GM19023 (cell line): ENCODE results near the gene PPM1A.

ENCODE experiments used
- ATAC-seq: cut with Tn5 transposase; IDR thresholded peaks from one replicate; pipeline ENCODE4 v1.9.1; 2021; ENCODE audit warnings: mild to moderate bottlenecking, moderate library complexity; ENCODE audit not compliant: unreplicated experiment

PPM1A gene

DNA sequence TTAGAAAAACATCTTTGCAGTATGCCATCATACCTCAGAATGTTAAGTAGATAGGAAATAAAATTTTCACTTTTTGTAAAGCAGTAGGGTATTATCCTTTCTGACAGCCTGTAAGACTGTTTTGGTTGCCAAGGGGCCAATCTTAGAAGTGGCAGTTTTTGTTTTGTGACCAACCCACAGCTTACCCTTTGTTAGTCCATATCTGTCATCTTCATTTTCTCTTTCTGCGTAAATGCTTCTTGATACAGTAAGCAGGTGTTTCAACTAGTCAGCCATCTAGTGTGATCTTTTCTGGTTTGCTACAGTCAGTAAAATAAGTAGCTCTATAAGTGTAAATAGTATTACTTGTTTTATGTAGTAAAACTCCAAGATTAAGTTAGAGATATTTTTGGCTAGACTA lies 8.8 kb downstream of the PPM1A start:
- ATAC-seq: no peak

GRCh38 chr14:60265163-60265562 lies 16.1 kb downstream of the PPM1A start:
- ATAC-seq: no peak

GRCh38 chr14:60266021-60266937 lies 17.3 kb downstream of the PPM1A start:
- ATAC-seq: no peak

- no peak for ATAC-seq
Observed at GRCh38 chr14:60272177-60272576, 23.2 kb downstream of the PPM1A start.

DNA sequence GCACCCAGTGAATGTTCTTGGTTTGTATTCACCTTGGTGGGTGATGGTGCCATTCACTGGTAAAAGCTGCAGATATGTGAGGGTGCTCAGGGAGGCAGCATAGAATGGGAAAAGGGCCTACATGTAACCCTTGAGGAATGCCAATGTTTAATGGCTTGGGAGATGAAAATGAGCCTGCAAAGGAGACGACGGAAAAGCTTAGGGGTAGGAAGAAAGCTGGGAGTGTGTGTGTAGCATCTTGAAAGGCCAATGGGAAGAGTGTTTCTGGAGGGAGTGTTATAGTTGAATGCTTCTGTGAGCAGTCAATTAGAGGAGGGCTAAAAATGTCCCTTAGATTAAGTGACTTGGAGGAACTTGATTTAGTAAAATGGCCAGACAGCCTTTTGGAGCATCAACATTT lies 24.9 kb downstream of the PPM1A start:
- ATAC-seq: no peak

GRCh38 chr14:60274448-60274847 lies 25.4 kb downstream of the PPM1A start:
- ATAC-seq: no peak

DNA sequence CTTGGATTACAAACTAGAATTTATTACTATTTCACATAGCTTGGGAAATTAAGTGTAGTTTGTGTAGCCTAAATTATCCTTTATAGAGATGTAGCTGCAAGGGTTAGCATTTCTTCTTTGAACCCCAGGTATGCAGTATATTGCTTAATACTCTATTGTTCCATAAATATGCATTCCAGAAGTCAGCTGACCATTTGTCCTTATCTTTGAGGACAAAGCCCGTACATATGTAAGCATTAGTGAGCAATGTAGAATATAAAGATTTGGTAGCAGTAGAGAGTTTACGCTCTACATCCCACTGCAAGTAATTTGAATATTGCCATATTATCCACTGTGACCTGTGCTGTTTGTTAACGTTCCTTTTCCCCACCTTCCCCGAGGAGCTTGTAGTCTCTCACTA lies 26.9 kb downstream of the PPM1A start:
- no peak for ATAC-seq

DNA sequence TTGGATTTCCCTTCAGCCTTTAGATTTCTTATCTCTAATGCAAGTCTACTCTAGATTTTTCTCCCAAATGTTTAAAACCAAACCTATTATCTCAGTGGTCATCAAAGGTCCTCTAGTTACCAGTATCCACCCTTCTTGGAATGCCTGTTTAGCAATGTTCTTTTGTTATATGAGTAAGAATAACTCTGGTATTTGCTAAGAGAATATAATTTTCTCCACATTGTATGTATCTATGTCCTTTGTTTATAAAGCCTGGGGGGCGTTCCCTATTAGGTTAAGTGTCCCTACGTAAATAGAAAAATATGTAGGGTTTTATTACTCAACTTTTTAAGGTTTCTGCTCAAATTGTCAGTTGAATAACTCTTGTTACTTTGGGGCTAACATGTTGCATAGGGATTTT lies 27.3 kb downstream of the PPM1A start:
- no peak for ATAC-seq

- ATAC-seq: no peak
Observed at GRCh38 chr14:60277605-60278190, 28.7 kb downstream of the PPM1A start.

DNA sequence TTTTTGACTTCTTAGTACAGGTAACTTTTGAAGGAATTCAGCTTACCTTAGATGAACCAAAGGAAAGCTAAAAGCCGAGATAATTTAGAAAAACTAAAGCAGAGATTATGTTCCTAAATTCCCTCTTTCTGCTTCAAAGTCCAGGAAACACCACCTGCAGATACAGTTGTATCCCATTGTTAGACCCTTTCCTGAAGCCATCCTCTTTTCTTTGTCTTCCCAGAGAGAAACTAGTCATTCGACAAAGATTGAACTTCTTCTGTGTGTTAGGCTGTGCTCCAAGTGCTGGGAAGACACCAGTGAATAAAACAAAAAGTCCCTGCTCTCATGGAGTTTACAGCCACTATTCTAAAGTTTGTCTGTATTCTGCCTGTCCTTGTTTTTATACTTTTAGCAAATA lies 29.3 kb downstream of the PPM1A start:
- no peak for ATAC-seq

- no peak for ATAC-seq
Observed at GRCh38 chr14:60287452-60287851, 38.4 kb downstream of the PPM1A start.

- ATAC-seq: no peak
Observed at GRCh38 chr14:60288279-60288678, 39.3 kb downstream of the PPM1A start.

- no peak for ATAC-seq
Observed at GRCh38 chr14:60294411-60295069, 45.5 kb downstream of the PPM1A start.

GRCh38 chr14:60300019-60300418 lies 51.0 kb downstream of the PPM1A start:
- no peak for ATAC-seq

GRCh38 chr14:60301685-60302084 lies 52.7 kb downstream of the PPM1A start:
- no peak for ATAC-seq

DNA sequence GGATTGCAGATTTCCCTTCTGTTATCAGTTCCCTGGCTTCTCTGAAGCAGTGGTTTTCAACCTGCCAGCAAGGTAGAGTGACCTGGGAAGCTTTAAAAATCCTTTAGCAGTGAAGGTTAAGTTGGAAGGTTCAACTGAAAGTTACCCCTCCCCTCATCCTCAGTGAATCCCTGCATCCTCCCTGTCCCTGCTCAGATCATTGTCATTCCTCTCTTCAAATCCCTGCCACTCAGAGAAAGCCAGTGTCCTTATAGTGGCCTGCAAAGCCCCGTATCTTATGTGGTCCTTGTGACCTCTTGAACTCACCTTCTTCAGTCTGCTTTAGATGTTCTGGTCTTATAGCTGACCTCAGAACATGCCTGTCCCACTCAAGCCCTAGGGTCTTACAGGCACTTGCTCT lies 53.6 kb downstream of the PPM1A start:
- ATAC-seq: no peak

DNA sequence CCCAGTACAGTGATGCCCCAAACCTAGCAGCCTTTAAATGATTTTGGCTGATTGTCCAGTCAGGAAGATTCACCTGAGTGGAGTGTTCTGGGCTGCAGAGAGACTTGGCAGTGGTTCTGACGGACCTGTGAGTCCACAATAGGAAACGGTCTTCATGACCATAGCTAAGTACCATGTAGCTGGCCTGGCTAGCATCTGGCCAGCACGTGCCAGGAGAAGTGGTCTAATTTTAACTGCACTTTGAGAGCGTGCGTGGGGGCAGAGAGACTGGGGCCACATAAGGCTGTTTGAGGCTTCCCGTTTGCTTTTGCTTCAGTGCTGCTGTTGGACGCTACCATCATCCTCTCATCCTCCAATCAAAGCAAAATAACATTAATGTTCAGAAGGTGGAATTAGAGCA lies 54.7 kb downstream of the PPM1A start:
- ATAC-seq: no peak

DNA sequence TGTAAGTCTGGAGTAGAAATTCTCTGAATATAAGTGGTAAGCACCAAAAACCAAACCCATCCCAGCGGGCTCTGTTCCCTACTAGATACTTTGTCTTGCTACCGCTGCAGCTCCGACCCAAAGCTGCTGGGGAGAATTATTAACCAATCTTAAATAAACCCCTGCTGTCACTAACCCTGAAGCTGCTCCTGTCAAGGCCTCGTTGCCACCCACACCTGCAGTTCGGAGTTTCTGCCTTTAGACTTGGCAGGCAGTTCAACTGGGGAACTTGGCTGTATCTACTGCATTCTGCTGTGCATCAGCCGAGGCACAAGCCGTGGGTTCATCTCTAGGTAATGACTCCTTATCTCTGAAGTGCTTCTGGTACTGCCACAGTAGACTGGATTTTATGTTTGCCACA lies 55.5 kb downstream of the PPM1A start:
- ATAC-seq: no peak

DNA sequence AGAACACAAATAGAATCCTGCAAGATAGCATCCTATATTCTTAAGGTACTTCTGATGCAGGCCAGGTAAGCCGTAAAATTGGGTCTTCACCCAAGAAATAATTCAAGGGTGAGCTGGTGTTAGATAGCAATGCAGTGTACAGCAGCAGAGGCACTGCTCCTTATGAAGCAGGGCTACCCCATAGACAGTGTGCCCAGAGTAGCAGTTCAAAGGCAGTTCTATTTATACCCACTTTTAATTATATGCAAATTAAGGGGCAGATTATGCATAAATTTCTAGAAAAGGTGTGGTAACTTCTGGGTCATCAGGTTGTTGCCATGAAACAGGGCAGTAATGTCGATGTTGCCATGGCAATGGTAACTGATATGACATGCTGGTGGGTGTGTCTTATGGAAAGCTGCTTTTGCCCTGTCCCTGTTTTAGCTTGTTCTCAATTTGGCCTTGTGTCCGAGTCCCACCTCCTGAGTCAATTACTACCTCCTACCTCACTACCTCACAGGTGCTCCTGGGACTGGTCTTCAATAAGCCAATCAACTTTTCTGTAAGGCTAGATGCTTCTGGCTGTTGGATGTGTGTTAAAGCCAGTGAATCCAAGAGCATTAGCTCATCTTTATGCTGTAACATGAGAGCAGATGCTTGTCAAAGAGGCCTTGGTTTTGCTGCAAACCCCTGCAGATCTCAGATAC lies 61.0 kb downstream of the PPM1A start:
- no peak for ATAC-seq

- no peak for ATAC-seq
Observed at GRCh38 chr14:60311417-60311816, 62.4 kb downstream of the PPM1A start.

DNA sequence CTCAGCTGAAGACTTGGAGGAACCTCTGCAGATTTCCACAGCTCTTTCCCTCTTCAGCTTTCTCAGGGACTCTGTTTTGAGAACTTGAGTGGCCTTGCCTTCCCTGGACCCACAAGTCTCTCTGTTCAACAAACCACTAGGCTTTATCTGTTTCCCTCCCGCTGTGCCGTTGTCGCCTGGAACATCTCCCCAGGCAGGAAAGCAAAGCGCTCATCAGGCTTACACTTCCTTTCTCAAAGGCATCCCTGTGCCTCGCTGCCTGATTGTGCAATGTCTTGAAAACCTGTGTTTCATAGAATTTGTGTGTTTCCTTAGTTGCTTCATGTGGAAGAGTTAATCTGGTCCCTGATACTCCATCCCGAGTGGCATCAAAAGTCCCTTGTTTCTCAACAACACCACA lies 64.1 kb downstream of the PPM1A start:
- ATAC-seq: no peak
